Kidney epithelial cell (primary cell): ENCODE data around the gene RAD51B. TPM values are rescaled to one million over a fixed set of nuclear protein-coding genes. Genes with fewer than 3 reads are reported as not detected.

Experiments
- DNase-seq: peaks from one replicate; pipeline ENCODE4 v3.0.0-alpha.2; 2010; ENCODE audit warnings: low read depth
- H3K27me3 ChIP-seq: 2 replicates; pipeline ENCODE4 v1.6.0; 2011; ENCODE audit warnings: low read length; ENCODE audit not compliant: control insufficient read depth, insufficient read depth
- H3K36me3 ChIP-seq: 2 replicates; pipeline ENCODE4 v1.5.1; 2011; ENCODE audit warnings: low read length; ENCODE audit not compliant: control insufficient read depth, insufficient read depth
- H3K4me3 ChIP-seq: 2 replicates; pipeline ENCODE4 v1.5.1; 2011; ENCODE audit warnings: low read depth, mild to moderate bottlenecking, control low read depth, low read length
- total RNA-seq: library from RNA; depleted of rRNA; stranded (reverse); fragments of >200 nt; gene quantifications from 2 replicates; pipeline ENCODE4 v1.2.3, GENCODE V29; 2015
- TF ChIP-seq, protein P1 (sequence below): IDR thresholded peaks from 2 replicates; pipeline ENCODE4 v1.5.1; 2011; ENCODE audit warnings: mild to moderate bottlenecking, moderate library complexity, low read length, control low read depth, inconsistent platforms; ENCODE audit not compliant: insufficient read depth, poor library complexity, severe bottlenecking

The RAD51B gene
- total RNA-seq, 1 donor from 2014 or later, result 9.5 TPM

DNA sequence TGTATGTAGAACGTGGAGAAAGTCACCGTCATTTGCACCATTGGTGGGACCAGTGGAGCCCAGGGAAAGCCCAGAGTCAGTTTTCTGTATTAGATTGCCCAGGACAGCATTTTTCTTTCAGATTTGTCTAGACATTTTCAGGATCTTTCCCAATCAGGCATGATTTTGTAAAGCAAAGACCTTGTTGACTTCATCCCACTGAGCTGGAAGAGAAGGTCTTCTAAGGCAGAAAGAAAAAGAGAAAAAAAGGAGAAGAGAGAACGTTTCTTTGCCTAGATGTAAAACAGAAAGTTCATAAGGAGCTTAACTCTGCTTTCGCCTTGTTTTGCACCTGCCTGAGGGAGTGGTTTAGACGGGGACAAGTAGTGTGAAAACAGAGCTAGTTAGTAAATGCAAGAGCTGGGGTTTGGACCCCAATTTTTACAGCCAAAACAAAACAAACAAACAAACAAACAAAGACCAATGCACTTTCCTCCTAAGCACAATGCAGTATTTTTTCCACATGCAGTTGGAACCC is 700.1 kb downstream of the RAD51B start:
- Histone ChIP-seq H3K27me3 (no peaks in the 10 kb centered on the region), H3K36me3 (no peaks in the 10 kb centered on the region), H3K4me3 (no peak overlapping the region)
- TF ChIP-seq, protein P1, sequence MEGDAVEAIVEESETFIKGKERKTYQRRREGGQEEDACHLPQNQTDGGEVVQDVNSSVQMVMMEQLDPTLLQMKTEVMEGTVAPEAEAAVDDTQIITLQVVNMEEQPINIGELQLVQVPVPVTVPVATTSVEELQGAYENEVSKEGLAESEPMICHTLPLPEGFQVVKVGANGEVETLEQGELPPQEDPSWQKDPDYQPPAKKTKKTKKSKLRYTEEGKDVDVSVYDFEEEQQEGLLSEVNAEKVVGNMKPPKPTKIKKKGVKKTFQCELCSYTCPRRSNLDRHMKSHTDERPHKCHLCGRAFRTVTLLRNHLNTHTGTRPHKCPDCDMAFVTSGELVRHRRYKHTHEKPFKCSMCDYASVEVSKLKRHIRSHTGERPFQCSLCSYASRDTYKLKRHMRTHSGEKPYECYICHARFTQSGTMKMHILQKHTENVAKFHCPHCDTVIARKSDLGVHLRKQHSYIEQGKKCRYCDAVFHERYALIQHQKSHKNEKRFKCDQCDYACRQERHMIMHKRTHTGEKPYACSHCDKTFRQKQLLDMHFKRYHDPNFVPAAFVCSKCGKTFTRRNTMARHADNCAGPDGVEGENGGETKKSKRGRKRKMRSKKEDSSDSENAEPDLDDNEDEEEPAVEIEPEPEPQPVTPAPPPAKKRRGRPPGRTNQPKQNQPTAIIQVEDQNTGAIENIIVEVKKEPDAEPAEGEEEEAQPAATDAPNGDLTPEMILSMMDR, result no peak
- no peak for DNase-seq

DNA sequence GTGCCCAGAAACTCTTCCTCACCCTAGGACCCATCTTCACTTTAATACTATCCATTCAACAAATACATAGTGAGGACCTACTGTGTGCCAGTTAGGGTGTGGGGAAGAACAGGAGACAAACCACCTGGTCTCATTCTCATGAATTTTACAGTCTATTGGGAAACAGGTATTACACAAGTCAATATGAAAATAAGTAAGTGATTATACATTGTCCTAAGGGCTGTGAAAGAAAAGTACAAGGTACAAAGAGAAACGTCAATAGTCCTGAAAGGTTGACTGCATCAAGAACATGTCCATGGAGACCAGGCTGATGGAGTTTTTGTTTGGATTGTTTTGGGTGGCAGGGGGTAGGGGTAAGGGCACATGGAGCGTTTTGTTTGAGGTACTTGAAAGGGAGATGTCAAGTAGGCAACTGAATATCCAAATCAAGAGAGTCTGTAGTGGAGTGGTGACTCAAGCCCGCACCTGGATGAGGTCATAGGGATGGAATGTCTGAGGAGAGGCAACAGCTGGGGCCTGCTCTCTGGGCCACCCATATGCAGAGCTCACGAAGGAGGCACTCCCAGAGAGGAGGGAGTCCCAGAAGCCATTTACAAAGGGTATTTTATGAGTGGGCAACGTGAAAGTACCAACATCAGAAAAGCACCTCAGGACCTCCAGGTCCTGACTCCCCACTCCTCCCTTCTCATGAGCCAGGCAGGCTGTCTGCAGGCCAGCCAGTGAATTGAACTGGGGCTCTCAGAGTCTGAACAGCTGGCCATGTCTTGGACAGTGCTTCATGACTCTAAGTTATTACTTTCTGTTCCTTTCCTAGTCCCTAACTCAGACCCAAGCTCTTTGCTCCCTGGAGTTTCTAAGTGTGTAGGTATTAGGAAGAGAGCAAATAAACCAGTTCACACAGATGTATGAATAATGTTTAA is 701.3 kb downstream of the RAD51B start:
- TF ChIP-seq, protein P1, result no peak
- no peaks in the 10 kb centered on the region for H3K27me3 ChIP-seq

DNA sequence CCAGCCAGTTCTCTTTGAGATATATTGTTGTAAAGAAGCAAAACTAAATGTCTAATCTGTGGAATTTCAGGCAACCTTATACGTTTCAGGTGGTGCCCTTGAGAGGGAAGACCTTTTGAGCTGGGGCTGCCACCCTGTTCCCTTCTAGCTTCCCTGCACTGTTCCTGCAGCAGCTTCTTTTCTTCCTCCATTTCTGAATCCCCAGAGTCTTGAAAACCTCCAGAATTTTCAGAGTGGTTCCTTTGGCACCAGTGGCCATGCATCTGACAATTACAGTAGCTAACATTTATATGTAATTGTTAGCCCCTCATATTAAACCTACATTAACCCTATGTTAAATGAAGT is 702.0 kb downstream of the RAD51B start:
- DNase-seq, result no peak
- TF ChIP-seq, protein P1, result no peak
- Histone ChIP-seq H3K36me3 (no peaks in the 10 kb centered on the region), H3K4me3 (no peak overlapping the region), H3K27me3 (no peaks in the 10 kb centered on the region)

More for the DNA sequence above, 701.3 kb downstream of the RAD51B start:
- DNase-seq, result no peak
- H3K36me3 ChIP-seq, result no peaks in the 10 kb centered on the region
- H3K4me3 ChIP-seq, result no peak overlapping the region

DNA sequence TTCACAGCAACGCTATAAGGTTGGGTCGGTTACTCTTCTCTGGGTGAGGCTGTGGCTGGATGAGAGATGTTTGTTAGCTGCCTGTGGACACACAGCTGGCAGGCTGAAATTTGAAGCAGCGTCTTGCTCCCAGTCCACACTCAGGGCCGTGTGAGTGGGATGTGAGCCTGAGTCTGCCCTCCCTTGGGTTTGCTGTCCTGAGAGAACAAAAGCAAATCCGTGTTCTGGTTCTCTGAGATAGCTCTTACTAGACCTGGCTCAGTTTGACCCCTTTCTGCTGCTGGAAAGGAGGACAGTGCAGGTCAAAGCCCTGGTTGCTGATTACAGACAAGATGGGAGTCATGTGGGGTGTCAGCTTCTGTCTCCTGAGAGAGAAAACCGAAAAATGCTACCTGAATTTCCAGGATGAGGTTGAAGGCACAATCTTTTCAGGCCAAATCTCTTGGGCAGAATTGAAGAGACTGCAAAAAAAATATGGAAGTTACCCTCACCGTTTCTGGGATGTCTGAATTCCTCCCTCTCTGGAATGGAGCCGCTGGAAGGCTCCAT is 702.5 kb downstream of the RAD51B start:
- Histone ChIP-seq H3K36me3 (no peaks in the 10 kb centered on the region), H3K4me3 (no peak overlapping the region), H3K27me3 (no peaks in the 10 kb centered on the region)
- no peak for DNase-seq
- TF ChIP-seq, protein P1, result no peak

DNA sequence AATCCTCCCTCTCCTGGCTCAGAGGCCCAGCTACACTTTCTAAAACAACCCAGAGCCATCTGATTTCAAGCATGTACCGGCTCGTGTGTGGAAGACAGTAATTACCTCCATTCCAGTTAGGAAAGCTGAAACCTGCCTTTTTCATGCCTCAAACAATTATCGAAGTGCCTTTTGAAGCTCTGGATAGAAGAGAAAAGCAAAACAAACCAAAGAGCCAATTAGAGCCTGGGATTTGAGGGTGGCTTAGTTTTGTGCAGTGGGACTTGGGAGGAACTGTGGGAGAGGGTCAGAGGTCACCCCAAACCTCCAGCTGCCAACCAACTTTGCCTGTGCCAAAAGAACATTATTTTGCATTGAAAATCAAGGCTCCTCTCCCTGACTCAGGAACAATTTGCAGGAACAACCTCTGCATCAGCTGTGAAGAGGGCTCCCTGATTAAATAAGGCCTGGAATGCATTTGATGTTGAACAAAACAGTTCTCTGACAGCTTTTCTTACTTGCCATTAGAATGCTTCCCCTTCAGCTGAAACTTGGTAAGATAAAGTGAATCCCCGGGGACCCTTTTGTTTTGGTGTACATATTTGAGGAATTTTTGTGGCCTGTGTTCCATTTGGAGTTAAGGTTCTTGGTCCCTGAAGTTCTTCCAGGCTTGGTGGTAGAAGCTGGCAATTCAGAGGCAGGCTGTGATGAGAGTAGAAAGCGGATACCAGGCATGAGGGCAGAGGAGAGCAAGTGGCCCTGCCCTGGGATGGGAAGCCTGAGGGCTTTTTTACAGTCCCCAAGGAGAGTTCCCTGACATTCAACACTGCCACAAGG is 703.1 kb downstream of the RAD51B start:
- H3K27me3 ChIP-seq, result no peaks in the 10 kb centered on the region
- DNase-seq, result no peak
- no peak overlapping the region for H3K4me3 ChIP-seq
- TF ChIP-seq, protein P1, result no peak
- H3K36me3 ChIP-seq, result no peaks in the 10 kb centered on the region
